Ascending aorta (tissue), 2 donors: ENCODE results near the gene TSPAN5. TPM values are rescaled to one million over a fixed set of nuclear protein-coding genes. Genes with fewer than 3 reads are reported as not detected.

Experiments
- DNase-seq, 2 donors: peaks; one replicate each; pipeline ENCODE4 v3.0.0-alpha.2; 2019; ENCODE audit warnings: low spot score in 2 of 2
- H3K27ac ChIP-seq, 2 donors: fragments of 200-600 bp; sonication (generic); one replicate each; pipeline ENCODE4 v1.5.1; 2016 to 2017; ENCODE audit warnings: mild to moderate bottlenecking in 1 of 2
- H3K27me3 ChIP-seq: fragments of 200-600 bp; sonication (generic); one replicate; pipeline ENCODE4 v1.5.1; 2017
- H3K36me3 ChIP-seq, 2 donors: fragments of 200-600 bp; sonication (generic); one replicate each; pipeline ENCODE4 v1.5.1; 2016
- H3K4me1 ChIP-seq, 2 donors: fragments of 200-600 bp; sonication (generic); one replicate each; pipeline ENCODE4 v1.5.1; 2016 to 2017; ENCODE audit warnings: mild to moderate bottlenecking in 1 of 2
- H3K4me3 ChIP-seq, 2 donors: fragments of 200-600 bp; sonication (generic); one replicate each; pipeline ENCODE4 v1.5.1; 2016 to 2017; ENCODE audit warnings: mild to moderate bottlenecking in 1 of 2
- H3K9me3 ChIP-seq, 2 donors: fragments of 200-600 bp; sonication (generic); one replicate each; pipeline ENCODE4 v1.5.1; 2016
- intact Hi-C: fragments of 100-400 bp; cut with DNase I; formaldehyde crosslinking; loops from one replicate; pipeline ENCODE4 v1.15.1; 2023
- total RNA-seq: library from RNA; depleted of rRNA; stranded (reverse); fragments of >200 nt; gene quantifications from one replicate; pipeline ENCODE4 v1.1.0, GENCODE V29; 2016
- TF ChIP-seq, protein P1 (sequence below), 3 experiments: fragments of 200-600 bp in 2 of 3; fragments of 450-650 bp in 1 of 3; sonication (generic) in 2 of 3; IDR thresholded peaks; one replicate each; pipeline ENCODE4 v1.5.1; 2016 to 2019; ENCODE audit warnings: antibody characterized with exemption in 3 of 3, mild to moderate bottlenecking in 1 of 3, moderate library complexity in 1 of 3

Gene TSPAN5
- total RNA-seq, 1 donor from 2014 or later = 5.2 TPM

DNA sequence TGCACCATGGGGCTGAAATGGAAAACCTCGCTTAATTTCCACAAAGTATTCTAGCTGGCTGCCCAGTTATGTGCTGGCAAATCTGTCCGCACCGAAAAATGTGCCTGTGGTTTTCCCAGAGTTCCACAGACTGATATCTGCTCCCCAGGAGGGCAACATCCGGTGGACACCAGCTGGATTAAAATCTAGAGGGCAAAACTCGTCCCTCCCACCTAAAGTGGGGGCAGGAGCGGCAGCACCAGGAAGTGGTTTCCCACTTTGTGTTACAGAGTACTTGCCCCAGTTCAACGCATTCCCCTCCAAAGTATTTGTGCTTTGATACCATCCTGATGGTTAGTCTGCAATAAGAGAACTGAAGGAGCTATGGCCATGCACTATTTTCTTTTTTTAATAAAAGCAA is 187.6 kb downstream of the TSPAN5 start:
- Histone ChIP-seq H3K27me3 (no peaks in the 10 kb centered on the region), H3K4me3 (no peak overlapping the region), H3K4me1 (no peaks in the 10 kb centered on the region), H3K9me3 (no peaks in the 10 kb centered on the region), H3K27ac (no peak overlapping the region), H3K36me3 (no peaks in the 10 kb centered on the region)
- DNase-seq = no peak
- TF ChIP-seq, protein P1, sequence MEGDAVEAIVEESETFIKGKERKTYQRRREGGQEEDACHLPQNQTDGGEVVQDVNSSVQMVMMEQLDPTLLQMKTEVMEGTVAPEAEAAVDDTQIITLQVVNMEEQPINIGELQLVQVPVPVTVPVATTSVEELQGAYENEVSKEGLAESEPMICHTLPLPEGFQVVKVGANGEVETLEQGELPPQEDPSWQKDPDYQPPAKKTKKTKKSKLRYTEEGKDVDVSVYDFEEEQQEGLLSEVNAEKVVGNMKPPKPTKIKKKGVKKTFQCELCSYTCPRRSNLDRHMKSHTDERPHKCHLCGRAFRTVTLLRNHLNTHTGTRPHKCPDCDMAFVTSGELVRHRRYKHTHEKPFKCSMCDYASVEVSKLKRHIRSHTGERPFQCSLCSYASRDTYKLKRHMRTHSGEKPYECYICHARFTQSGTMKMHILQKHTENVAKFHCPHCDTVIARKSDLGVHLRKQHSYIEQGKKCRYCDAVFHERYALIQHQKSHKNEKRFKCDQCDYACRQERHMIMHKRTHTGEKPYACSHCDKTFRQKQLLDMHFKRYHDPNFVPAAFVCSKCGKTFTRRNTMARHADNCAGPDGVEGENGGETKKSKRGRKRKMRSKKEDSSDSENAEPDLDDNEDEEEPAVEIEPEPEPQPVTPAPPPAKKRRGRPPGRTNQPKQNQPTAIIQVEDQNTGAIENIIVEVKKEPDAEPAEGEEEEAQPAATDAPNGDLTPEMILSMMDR (IDR thresholded peaks at IDR 0.05) = no peak
- intact Hi-C loops = no loop called here

GRCh38 chr4:98470366-98470765 is 188.0 kb downstream of the TSPAN5 start:
- intact Hi-C loops = no loop called here
- no peaks in the 10 kb centered on the region for H3K4me1 ChIP-seq
- no peak overlapping the region for H3K27ac ChIP-seq
- TF ChIP-seq, protein P1 (IDR thresholded peaks at IDR 0.05) = no peak
- H3K9me3 ChIP-seq = no peaks in the 10 kb centered on the region
- no peak for DNase-seq
- H3K36me3 ChIP-seq = no peaks in the 10 kb centered on the region
- no peak overlapping the region for H3K4me3 ChIP-seq
- no peaks in the 10 kb centered on the region for H3K27me3 ChIP-seq

- intact Hi-C loops = loop anchor here (5.0 to 10.0 kb wide), 3 partner anchors 265 to 993 kb away; no protein-coding TSS in a partner anchor
- Histone ChIP-seq H3K4me1 (no peaks in the 10 kb centered on the region), H3K4me3 (no peak overlapping the region), H3K9me3 (no peaks in the 10 kb centered on the region), H3K27me3 (no peaks in the 10 kb centered on the region), H3K27ac (no peak overlapping the region), H3K36me3 (no peaks in the 10 kb centered on the region)
- TF ChIP-seq, protein P1 (IDR thresholded peaks at IDR 0.05) = no peak
- DNase-seq = no peak
Measured at GRCh38 chr4:98469771-98470170, 188.6 kb downstream of the TSPAN5 start.

DNA sequence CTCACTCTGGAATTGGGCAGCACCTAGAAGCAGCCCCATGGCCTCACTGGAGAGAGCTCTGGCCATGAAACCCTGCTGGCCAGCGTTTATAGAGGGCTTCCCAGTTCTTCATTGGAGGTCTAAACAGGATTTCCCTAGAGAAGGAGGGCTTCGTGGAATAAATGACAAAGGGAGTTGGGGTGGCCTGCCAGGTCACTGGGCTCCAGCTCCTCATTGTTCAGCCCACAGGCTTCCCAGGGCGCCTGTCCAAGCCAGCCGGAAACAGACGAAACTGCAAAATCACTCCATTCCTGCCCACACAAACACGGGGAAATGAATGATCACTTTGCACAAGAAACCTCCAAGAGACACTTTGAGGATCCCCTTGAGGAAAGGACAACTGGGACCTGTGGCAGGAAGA is 189.7 kb downstream of the TSPAN5 start:
- intact Hi-C loops = loop anchor here (5.0 to 10.0 kb wide), 3 partner anchors 266 to 994 kb away; no protein-coding TSS in a partner anchor
- H3K4me3 ChIP-seq = no peak overlapping the region
- H3K27me3 ChIP-seq = no peaks in the 10 kb centered on the region
- no peaks in the 10 kb centered on the region for H3K9me3 ChIP-seq
- H3K36me3 ChIP-seq = no peaks in the 10 kb centered on the region
- peak overlapping the region; percentile 5 to 47 for H3K27ac ChIP-seq
- TF ChIP-seq, protein P1 (IDR thresholded peaks at IDR 0.05) = no peak
- DNase-seq = no peak
- no peaks in the 10 kb centered on the region for H3K4me1 ChIP-seq

DNA sequence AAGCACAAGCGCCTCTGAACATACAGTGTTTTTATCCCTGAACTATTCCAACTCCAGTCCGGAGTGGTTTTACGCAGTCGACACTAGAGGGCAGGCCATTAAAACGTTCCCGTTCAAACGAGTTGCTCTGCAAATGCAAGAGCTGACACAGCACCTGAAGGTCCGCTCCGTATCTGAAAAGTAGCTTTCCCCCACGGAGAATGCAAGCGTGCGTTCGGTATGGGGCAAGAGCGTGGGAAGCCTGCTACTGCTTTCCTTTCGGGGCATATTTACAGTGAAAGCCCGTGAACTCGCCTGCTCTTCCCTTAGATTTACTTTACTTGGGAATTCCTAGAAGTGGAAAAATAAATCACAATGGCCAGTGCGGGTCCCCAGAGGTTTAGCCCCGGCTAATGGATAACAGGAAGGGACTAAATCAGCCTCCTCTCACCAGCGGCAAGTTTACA is 190.8 kb downstream of the TSPAN5 start:
- peak; percentile 17 to 84 for DNase-seq
- intact Hi-C loops = loop anchor here (2.0 to 10.0 kb wide), 4 partner anchors 191 to 995 kb away; partner anchors contain the start of gene TSPAN5

More for the DNA sequence above, 190.8 kb downstream of the TSPAN5 start:
- H3K27me3 ChIP-seq = no peaks in the 10 kb centered on the region
- no peaks in the 10 kb centered on the region for H3K36me3 ChIP-seq
- TF ChIP-seq, protein P1 (IDR thresholded peaks at IDR 0.05) = peak; percentile 61 to 82 (median 79)
- no peaks in the 10 kb centered on the region for H3K4me1 ChIP-seq
- H3K4me3 ChIP-seq = peak overlapping the region; percentile 42 to 61
- no peak overlapping the region for H3K27ac ChIP-seq
- no peaks in the 10 kb centered on the region for H3K9me3 ChIP-seq
